HCT116 (cell line): Measurements from ENCODE around the gene POSTN. TPM values are rescaled to one million over a fixed set of nuclear protein-coding genes. Genes with fewer than 3 reads are reported as not detected.

Experiments used
- ATAC-seq: fragments of 200-7000 bp; cut with Tn5 transposase; 2 replicates; pipeline ENCODE4 v1.9.1; 2020; ENCODE audit warnings: mild to moderate bottlenecking, moderate library complexity
- BruUV-seq: library from RNA; stranded (reverse); fragments of 400-500 nt; replicated peaks from 2 replicates; lab custom pipeline; 2021; lab: Mats Ljungman, UMichigan
- CTCF ChIA-PET: fragments of 300-600 bp; sonication (Branson Sonifier 250); formaldehyde crosslinking; loops from one replicate; lab custom pipeline; 2021; ENCODE audit warnings: antibody characterized with exemption; lab: Charles Lee
- POLR2A ChIA-PET: fragments of 300-600, 350-600 bp; sonication (Branson Sonifier 250); formaldehyde crosslinking; loops from one replicate; lab custom pipeline; 2021; ENCODE audit warnings: antibody characterized with exemption; lab: Charles Lee
- RAD21 ChIA-PET, 2 experiments: fragments of 300-600 bp; sonication (Branson Sonifier 250); formaldehyde crosslinking; loops; one replicate each; lab custom pipeline; 2023; ENCODE audit warnings: low total read pairs in 2 of 2; ENCODE audit not compliant: uncharacterized antibody in 2 of 2, unreplicated experiment in 2 of 2, low non-redundant PET in 1 of 2; lab: Charles Lee
- DNase-seq: peaks from one replicate; pipeline ENCODE4 v3.0.0-alpha.2; 2010; ENCODE audit warnings: low read depth, low spot score
- H2AFZ ChIP-seq: fragments of 200-600 bp; shearing (Covaris generic), sonication (generic); 2 replicates; pipeline ENCODE4 v1.6.1; 2017; ENCODE audit warnings: low read depth, mixed run types, mixed read lengths, antibody characterized with exemption, low read length; ENCODE audit not compliant: poor library complexity, severe bottlenecking
- H3K27ac ChIP-seq: 2 replicates; pipeline ENCODE4 v1.5.1; 2012; ENCODE audit warnings: low read depth, low read length
- H3K27me3 ChIP-seq: fragments of 200-600 bp; sonication (generic); 2 replicates; pipeline ENCODE4 v1.6.1; 2016; ENCODE audit warnings: mixed run types, low read length, mixed read lengths; ENCODE audit not compliant: insufficient read depth
- H3K36me3 ChIP-seq, 2 experiments: fragments of 200-500 bp in 1 of 2; fragments of 200-600 bp in 1 of 2; sonication (Bioruptor generic) in 1 of 2; sonication (generic) in 1 of 2; 2 replicates each; pipeline versions ENCODE4 v1.5.1 to v1.6.1; 2014 to 2016; ENCODE audit warnings: low read length in 2 of 2, inconsistent platforms in 1 of 2, mixed read lengths in 1 of 2, mixed run types in 1 of 2; ENCODE audit not compliant: insufficient read depth in 2 of 2, control insufficient read depth in 1 of 2
- H3K4me1 ChIP-seq, 2 experiments: fragments of 200-600 bp in 1 of 2; sonication (generic) in 1 of 2; 2 replicates each; pipeline versions ENCODE4 v1.5.1 to v1.6.1; 2012 to 2017; ENCODE audit warnings: low read length in 2 of 2, inconsistent platforms in 1 of 2, mild to moderate bottlenecking in 1 of 2, mixed read lengths in 1 of 2, mixed run types in 1 of 2, moderate library complexity in 1 of 2; ENCODE audit not compliant: insufficient read depth in 2 of 2, control insufficient read depth in 1 of 2
- H3K4me2 ChIP-seq: fragments of 200-600 bp; sonication (generic); 2 replicates; pipeline ENCODE4 v1.6.1; 2017; ENCODE audit warnings: mixed run types, low read length, mixed read lengths
- H3K4me3 ChIP-seq, 2 experiments: fragments of 200-600 bp in 1 of 2; sonication (generic) in 1 of 2; replicated peaks in 1 of 2; 2 replicates each; pipeline ENCODE4 v1.5.1; 2011 to 2016; ENCODE audit warnings: low read length in 2 of 2, control low read depth in 1 of 2, low read depth in 1 of 2, mild to moderate bottlenecking in 1 of 2, mixed read lengths in 1 of 2, mixed run types in 1 of 2
- H3K79me2 ChIP-seq: fragments of 200-600 bp; sonication (generic); 2 replicates; pipeline ENCODE4 v1.6.1; 2017; ENCODE audit warnings: mild to moderate bottlenecking, mixed run types, low read length, moderate library complexity, mixed read lengths; ENCODE audit not compliant: insufficient read depth
- H3K9ac ChIP-seq: fragments of 200-600 bp; sonication (generic); 2 replicates; pipeline ENCODE4 v1.6.1; 2016; ENCODE audit warnings: low read length, mixed read lengths
- H3K9me2 ChIP-seq: fragments of 200-600 bp; sonication (generic), shearing (Covaris generic); 2 replicates; pipeline ENCODE4 v1.6.1; 2017; ENCODE audit warnings: mixed run types, mild to moderate bottlenecking, moderate library complexity; ENCODE audit not compliant: insufficient read depth
- H3K9me3 ChIP-seq, 2 experiments: fragments of 200-500 bp in 1 of 2; fragments of 200-600 bp in 1 of 2; sonication (Bioruptor generic) in 1 of 2; sonication (generic) in 1 of 2; 2 replicates each; pipeline ENCODE4 v1.6.1; 2014 to 2017; ENCODE audit warnings: low read length in 2 of 2, mixed read lengths in 2 of 2, inconsistent platforms in 1 of 2, low read depth in 1 of 2, mild to moderate bottlenecking in 1 of 2, mixed run types in 1 of 2, moderate library complexity in 1 of 2; ENCODE audit not compliant: control insufficient read depth in 1 of 2, insufficient read depth in 1 of 2
- H4K20me1 ChIP-seq: fragments of 200-600 bp; sonication (generic), shearing (Covaris generic); 2 replicates; pipeline ENCODE4 v1.6.1; 2017; ENCODE audit warnings: mixed run types, mild to moderate bottlenecking, moderate library complexity; ENCODE audit not compliant: insufficient read depth
- CBX3 ChIP-seq: IDR thresholded peaks from 2 replicates; pipeline ENCODE4 v1.6.1; 2012; ENCODE audit warnings: low read depth
- CEBPB ChIP-seq: IDR thresholded peaks from 2 replicates; pipeline ENCODE4 v1.6.1; 2012; ENCODE audit warnings: low read depth
- EGR1 ChIP-seq: IDR thresholded peaks from 2 replicates; pipeline ENCODE4 v1.6.1; 2012; ENCODE audit warnings: low read depth
- EZH2 ChIP-seq: fragments of 200-600 bp; sonication (generic); IDR thresholded peaks from 2 replicates; pipeline ENCODE4 v1.6.1; 2017; ENCODE audit warnings: antibody characterized with exemption, mixed run types
- EZH2phosphoT487 ChIP-seq: fragments of 200-600 bp; IDR thresholded peaks from 2 replicates; pipeline ENCODE4 v1.6.1; 2018; ENCODE audit warnings: antibody characterized with exemption, borderline replicate concordance
- FOSL1 ChIP-seq: IDR thresholded peaks from 2 replicates; pipeline ENCODE4 v1.6.1; 2012; ENCODE audit warnings: low read depth
- MAX ChIP-seq: IDR thresholded peaks from 2 replicates; pipeline ENCODE4 v1.6.1; 2012
- POLR2A ChIP-seq: IDR thresholded peaks from 2 replicates; pipeline ENCODE4 v1.7.0; 2011; ENCODE audit warnings: borderline replicate concordance; ENCODE audit not compliant: insufficient read depth, insufficient read length; ENCODE audit errors: extremely low read depth
- POLR2AphosphoS5 ChIP-seq: IDR thresholded peaks from 2 replicates; pipeline ENCODE4 v1.6.1; 2011; ENCODE audit warnings: mild to moderate bottlenecking, low read depth, low read length, moderate library complexity
- SIN3A ChIP-seq: IDR thresholded peaks from 2 replicates; pipeline ENCODE4 v1.6.1; 2012; ENCODE audit warnings: low read depth
- SP1 ChIP-seq: IDR thresholded peaks from 2 replicates; pipeline ENCODE4 v1.6.1; 2012; ENCODE audit warnings: low read depth
- YY1 ChIP-seq: IDR thresholded peaks from 2 replicates; pipeline ENCODE4 v1.6.1; 2011; ENCODE audit warnings: low read length, low read depth, moderate library complexity, mild to moderate bottlenecking; ENCODE audit not compliant: insufficient replicate concordance; ENCODE audit errors: extremely low read depth
- ZNF274 ChIP-seq: fragments of 200-500 bp; sonication (Bioruptor generic); IDR thresholded peaks from 2 replicates; pipeline ENCODE4 v1.6.1; 2014; ENCODE audit warnings: mild to moderate bottlenecking, low read depth, low read length, inconsistent platforms
- intact Hi-C: fragments of 100-400 bp; cut with micrococcal nuclease; formaldehyde crosslinking; loops from 2 replicates; pipeline ENCODE4 v1.10.0; 2022
- total RNA-seq: library from RNA; stranded (reverse); gene quantifications from one replicate; pipeline ENCODE4 v1.2.1, GENCODE V29; 2021; ENCODE audit not compliant: unreplicated experiment
- TF ChIP-seq, protein P1 (sequence below): IDR thresholded peaks from 2 replicates; pipeline ENCODE4 v1.6.1; 2012
- TF ChIP-seq, protein P2 (sequence below): IDR thresholded peaks from 2 replicates; pipeline ENCODE4 v1.6.1; 2011; ENCODE audit warnings: mild to moderate bottlenecking, low read length, moderate library complexity; ENCODE audit not compliant: insufficient replicate concordance; ENCODE audit errors: extremely low read depth

Gene POSTN
- total RNA-seq, 1 experiment from 2014 or later = not detected

GRCh38 chr13:37601648-37602440 is 3.3 kb upstream of the POSTN start (continued):
- TF ChIP-seq EZH2 = no peak
- no peak for TF ChIP-seq MAX
- TF ChIP-seq ZNF274 = no peak
- TF ChIP-seq SIN3A = no peak
- TF ChIP-seq POLR2A = no peak
- TF ChIP-seq CEBPB = no peak

DNA sequence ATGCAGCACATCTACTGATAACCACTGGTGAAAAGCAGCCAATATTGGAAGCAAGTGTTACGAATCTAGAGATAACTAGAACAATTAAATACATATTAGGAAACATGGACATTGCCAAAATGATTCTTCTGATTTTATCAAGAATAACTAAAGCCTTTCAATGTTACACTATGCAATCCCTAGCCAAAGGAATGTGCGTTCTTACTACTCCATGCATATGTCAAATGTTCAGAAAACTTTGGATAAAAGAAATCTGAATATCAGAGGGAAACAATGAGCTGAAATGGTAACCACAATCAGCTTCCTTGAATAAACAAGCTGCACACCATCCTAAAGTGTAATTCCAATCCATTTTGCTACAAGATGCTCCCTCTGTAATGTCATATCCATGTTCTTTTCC is 951 bp upstream of the POSTN start:
- no TSS peak for BruUV-seq
- POLR2A ChIA-PET = no interaction called here
- H3K9me2 ChIP-seq = no peaks in the 10 kb centered on the region
- no peak overlapping the region for H3K4me3 ChIP-seq
- no peak overlapping the region for H3K27ac ChIP-seq
- no peaks in the 10 kb centered on the region for H3K79me2 ChIP-seq
- H4K20me1 ChIP-seq = no peaks in the 10 kb centered on the region
- H3K36me3 ChIP-seq = no peaks in the 10 kb centered on the region
- TF ChIP-seq FOSL1 (no peak), YY1 (no peak), SP1 (no peak), CBX3 (no peak), EZH2phosphoT487 (no peak), POLR2AphosphoS5 (no peak), ZNF274 (no peak), EGR1 (no peak), MAX (no peak)
- TF ChIP-seq, protein P1, sequence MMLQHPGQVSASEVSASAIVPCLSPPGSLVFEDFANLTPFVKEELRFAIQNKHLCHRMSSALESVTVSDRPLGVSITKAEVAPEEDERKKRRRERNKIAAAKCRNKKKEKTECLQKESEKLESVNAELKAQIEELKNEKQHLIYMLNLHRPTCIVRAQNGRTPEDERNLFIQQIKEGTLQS = no peak
- TF ChIP-seq, protein P2, sequence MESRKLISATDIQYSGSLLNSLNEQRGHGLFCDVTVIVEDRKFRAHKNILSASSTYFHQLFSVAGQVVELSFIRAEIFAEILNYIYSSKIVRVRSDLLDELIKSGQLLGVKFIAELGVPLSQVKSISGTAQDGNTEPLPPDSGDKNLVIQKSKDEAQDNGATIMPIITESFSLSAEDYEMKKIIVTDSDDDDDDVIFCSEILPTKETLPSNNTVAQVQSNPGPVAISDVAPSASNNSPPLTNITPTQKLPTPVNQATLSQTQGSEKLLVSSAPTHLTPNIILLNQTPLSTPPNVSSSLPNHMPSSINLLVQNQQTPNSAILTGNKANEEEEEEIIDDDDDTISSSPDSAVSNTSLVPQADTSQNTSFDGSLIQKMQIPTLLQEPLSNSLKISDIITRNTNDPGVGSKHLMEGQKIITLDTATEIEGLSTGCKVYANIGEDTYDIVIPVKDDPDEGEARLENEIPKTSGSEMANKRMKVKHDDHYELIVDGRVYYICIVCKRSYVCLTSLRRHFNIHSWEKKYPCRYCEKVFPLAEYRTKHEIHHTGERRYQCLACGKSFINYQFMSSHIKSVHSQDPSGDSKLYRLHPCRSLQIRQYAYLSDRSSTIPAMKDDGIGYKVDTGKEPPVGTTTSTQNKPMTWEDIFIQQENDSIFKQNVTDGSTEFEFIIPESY = no peak
- no peaks in the 10 kb centered on the region for H3K27me3 ChIP-seq
- ATAC-seq (no peak), DNase-seq (no peak)
- intact Hi-C loops = no loop called here
- CTCF ChIA-PET = no interaction called here
- H3K9me3 ChIP-seq = peaks cover 7 to 18% of the 10 kb centered on the region in 2 experiments; a peak in 2 of 4 replicates
- H3K9ac ChIP-seq = no peak overlapping the region
- H3K4me1 ChIP-seq = no peaks in the 10 kb centered on the region
- no peak overlapping the region for H2AFZ ChIP-seq
- H3K4me2 ChIP-seq = no peak overlapping the region
- RAD21 ChIA-PET = no interaction called here
